GM19240 (cell line): ENCODE data around the gene CFAP141.
"Not testable (repeated sequence)": the region's sequence is repeated elsewhere in the genome, so short reads cannot be mapped to it uniquely, and the experiment has no call there.

ENCODE experiments used
- DNase-seq: peaks from one replicate; pipeline ENCODE4 v3.0.0; 2011; ENCODE audit warnings: low spot score; ENCODE audit not compliant: insufficient read length

Gene CFAP141

GRCh38 chr1:154208677-154209388 is 2.7 kb upstream of the CFAP141 start:
- no peak for DNase-seq

- no peak for DNase-seq
Measured at GRCh38 chr1:154207262-154207661, 1.1 kb upstream of the CFAP141 start.

GRCh38 chr1:154205778-154206177 is 355 bp downstream of the CFAP141 start:
- DNase-seq = not testable (repeated sequence)

GRCh38 chr1:154199563-154199879 is 6.6 kb downstream of the CFAP141 start:
- DNase-seq = no peak

GRCh38 chr1:154198756-154199562 is 7.2 kb downstream of the CFAP141 start:
- DNase-seq = peak; percentile 28

- no peak for DNase-seq
Measured at GRCh38 chr1:154193821-154194220, 12.3 kb downstream of the CFAP141 start.

- DNase-seq = no peak
Measured at GRCh38 chr1:154192476-154192875, 13.7 kb downstream of the CFAP141 start.

GRCh38 chr1:154191990-154192461 is 14.1 kb downstream of the CFAP141 start, which contains the start of gene TPM3:
TSS of gene TPM3 (minus strand) at chr1:154192100. CDS start at chr1:154192018, 82 bp downstream.
- DNase-seq = no peak

GRCh38 chr1:154190550-154190949 is 15.6 kb downstream of the CFAP141 start:
- no peak for DNase-seq

- no peak for DNase-seq
Measured at GRCh38 chr1:154186852-154187501, 19.2 kb downstream of the CFAP141 start.

- peak; percentile 29 for DNase-seq
Measured at GRCh38 chr1:154186177-154186576, 20.0 kb downstream of the CFAP141 start.

- DNase-seq = peak; percentile 94
Measured at GRCh38 chr1:154183046-154183915, 22.9 kb downstream of the CFAP141 start.

- peak; percentile 43 for DNase-seq
Measured at GRCh38 chr1:154182344-154183045, 23.6 kb downstream of the CFAP141 start.

GRCh38 chr1:154181944-154182343 is 24.2 kb downstream of the CFAP141 start:
- no peak for DNase-seq

- no peak for DNase-seq
Measured at GRCh38 chr1:154179946-154180687, 26.0 kb downstream of the CFAP141 start.

GRCh38 chr1:154178911-154179811 is 27.0 kb downstream of the CFAP141 start:
- DNase-seq = no peak

- no peak for DNase-seq
Measured at GRCh38 chr1:154178013-154178412, 28.1 kb downstream of the CFAP141 start.

- DNase-seq = no peak
Measured at GRCh38 chr1:154176337-154176736, 29.8 kb downstream of the CFAP141 start.

- DNase-seq = no peak
Measured at GRCh38 chr1:154174654-154175053, 31.5 kb downstream of the CFAP141 start.
